K562 (cell line): ENCODE data around the gene BPTF. TPM values are rescaled to one million over a fixed set of nuclear protein-coding genes. Genes with fewer than 3 reads are reported as not detected.
"Not testable (repeated sequence)": the region's sequence is repeated elsewhere in the genome, so short reads cannot be mapped to it uniquely, and the experiment has no call there.

Source experiments
- ATAC-seq: fragments of 200-7000 bp; cut with Tn5 transposase; 3 replicates; pipeline ENCODE4 v1.9.1; 2020; ENCODE audit warnings: moderate library complexity
- BruUV-seq: library from RNA; stranded (reverse); fragments of 400-500 nt; replicated peaks from 2 replicates; lab custom pipeline; 2021; lab: Mats Ljungman, UMichigan
- CTCF ChIA-PET: fragments of 300-600 bp; formaldehyde crosslinking; extraction: SDS; loops from one replicate; lab custom pipeline; 2021; ENCODE audit warnings: low intra/inter-chr PET ratio; lab: Yijun Ruan, JAX
- POLR2A ChIA-PET: fragments of 300-600, 350-650 bp; sonication (Branson Sonifier 250); formaldehyde crosslinking; extraction: SDS; loops from one replicate; lab custom pipeline; 2021; ENCODE audit warnings: antibody characterized with exemption, inconsistent platforms; lab: Yijun Ruan, JAX
- DNase-seq, 4 experiments: peaks; one replicate each; pipeline versions ENCODE4 v3.0.0 to v3.0.0-alpha.2; 2011 to 2018; ENCODE audit warnings: low spot score in 3 of 4, mixed read lengths in 3 of 4; ENCODE audit errors: extremely low read depth in 1 of 4
- FAIRE-seq: peaks from 2 replicates; lab custom pipeline; 2011; peaks lifted over from hg19 to GRCh38; lab: Jason Lieb, UNC
- H2AFZ ChIP-seq: 2 replicates; pipeline ENCODE4 v1.6.0; 2011; ENCODE audit warnings: low read depth, low read length, control low read depth, inconsistent platforms
- H3K27ac ChIP-seq: fragments of 200-600 bp; 3 replicates; pipeline ENCODE4 v1.8.0; 2011; ENCODE audit warnings: low read depth, mild to moderate bottlenecking, control low read depth, inconsistent platforms, low read length, moderate library complexity, mixed read lengths; ENCODE audit errors: extremely low read depth
- H3K27me3 ChIP-seq, 2 experiments: fragments of 300-600 bp in 1 of 2; 2 replicates in 1 of 2; 3 replicates in 1 of 2; pipeline versions ENCODE4 v1.6.0 to v1.8.0; 2011; ENCODE audit warnings: inconsistent platforms in 2 of 2, low read length in 2 of 2, mild to moderate bottlenecking in 1 of 2, mixed read lengths in 1 of 2, moderate library complexity in 1 of 2; ENCODE audit not compliant: control insufficient read depth in 2 of 2, insufficient read depth in 2 of 2
- H3K36me3 ChIP-seq: fragments of 300-600 bp; 3 replicates; pipeline ENCODE4 v1.8.0; 2011; ENCODE audit warnings: mild to moderate bottlenecking, low read length, inconsistent platforms; ENCODE audit not compliant: control insufficient read depth, insufficient read depth
- H3K4me1 ChIP-seq, 2 experiments: fragments of 200-600 bp in 1 of 2; replicated peaks in 1 of 2; 2 replicates in 1 of 2; 3 replicates in 1 of 2; pipeline versions ENCODE4 v1.5.1 to v1.8.0; 2011; ENCODE audit warnings: inconsistent platforms in 2 of 2, low read length in 2 of 2, mild to moderate bottlenecking in 1 of 2, mixed read lengths in 1 of 2, moderate library complexity in 1 of 2; ENCODE audit not compliant: control insufficient read depth in 2 of 2, insufficient read depth in 2 of 2
- H3K4me2 ChIP-seq: 2 replicates; pipeline ENCODE4 v1.6.1; 2011; ENCODE audit warnings: low read length, control low read depth, inconsistent platforms, mixed read lengths; ENCODE audit not compliant: insufficient read depth
- H3K4me3 ChIP-seq: fragments of 200-600 bp; sonication (generic), shearing (Covaris generic); 2 replicates; pipeline ENCODE4 v1.5.1; 2016; ENCODE audit warnings: control low read depth, inconsistent platforms
- H3K79me2 ChIP-seq: fragments of 200-600 bp; 3 replicates; pipeline ENCODE4 v1.8.0; 2011; ENCODE audit warnings: low read length, inconsistent platforms; ENCODE audit not compliant: control insufficient read depth, insufficient read depth
- H3K9ac ChIP-seq, 2 experiments: 2 replicates each; pipeline versions ENCODE4 v1.6.0 to v1.6.1; 2011; ENCODE audit warnings: low read depth in 2 of 2, low read length in 2 of 2, control low read depth in 1 of 2, inconsistent platforms in 1 of 2, mild to moderate bottlenecking in 1 of 2, mixed read lengths in 1 of 2; ENCODE audit not compliant: insufficient read depth in 1 of 2
- H3K9me1 ChIP-seq: one replicate; pipeline ENCODE4 v1.6.0; 2011; ENCODE audit warnings: inconsistent platforms, mild to moderate bottlenecking, low read length, moderate library complexity; ENCODE audit not compliant: control insufficient read depth, insufficient read depth
- H3K9me3 ChIP-seq: replicated peaks from 2 replicates; pipeline ENCODE4 v1.5.1; 2011; ENCODE audit warnings: low read depth, low read length, inconsistent platforms; ENCODE audit not compliant: control insufficient read depth, insufficient read depth
- H4K20me1 ChIP-seq: replicated peaks from 2 replicates; pipeline ENCODE4 v1.6.1; 2011; ENCODE audit warnings: low read length, inconsistent platforms, mixed read lengths; ENCODE audit not compliant: control insufficient read depth, insufficient read depth
- BCOR ChIP-seq: fragments of 450-650 bp; IDR thresholded peaks from 2 replicates; pipeline ENCODE4 v1.6.1; 2016
- E4F1 ChIP-seq: fragments of 250-450 bp; sonication (Bioruptor Pico); IDR thresholded peaks from 2 replicates; pipeline ENCODE4 v1.5.0; 2021; ENCODE audit warnings: mild to moderate bottlenecking, borderline replicate concordance
- WGBS: fragments of 100-300 bp; shearing (Covaris generic); methylation state at CpG from one replicate; pipeline ENCODE4 v1.1.6; 2016; ENCODE audit warnings: low coverage, mixed read lengths; ENCODE audit not compliant: insufficient coverage; ENCODE audit errors: missing lambda C conversion rate; 5-methylcytosine and 5-hydroxymethylcytosine counted together
- in situ Hi-C: fragments of 300-500 bp; cut with MboI; formaldehyde crosslinking; loops from 4 replicates; pipeline ENCODE4 v1.15.0; 2018; ENCODE audit warnings: inconsistent platforms, mixed read lengths
- intact Hi-C: fragments of 100-400 bp; cut with micrococcal nuclease; formaldehyde crosslinking; loops from 2 replicates; pipeline ENCODE4 v1.14.2; 2022
- polyA plus RNA-seq, 8 experiments: library from polyadenylated mRNA; depleted of rRNA in 4 of 8; stranded (reverse) in 5 of 8; unstranded in 3 of 8; fragments of >200 nt; fragmentation: Nextera tagmentation in 2 of 8; fragmentation: Illumina TruSeq in 1 of 8; extraction: Ambion mirVana in 2 of 8; extraction: Trizol in 1 of 8; gene quantifications; 2 replicates each; pipeline versions ENCODE4 v1.2.1 to v1.2.3, GENCODE V29; 2011 to 2014; ENCODE audit warnings: inconsistent platforms in 1 of 8, missing spikeins in 1 of 8
- total RNA-seq, 7 experiments: library from RNA; depleted of rRNA in 6 of 7; stranded (reverse); fragments of >200 nt in 6 of 7; fragmentation: Illumina TruSeq in 2 of 7; extraction: Trizol in 2 of 7; gene quantifications; 2 replicates each; pipeline versions ENCODE4 v1.2.1 to v1.2.3, GENCODE V29; 2011 to 2021; ENCODE audit warnings: low replicate concordance in 1 of 7

Gene BPTF
- total and polyA plus RNA-seq, 9 of the 15 experiments (the other 6 are each of a cell fraction or from before 2014, with no cell fraction given), result 12.5 to 52.1 (median 26.9) TPM

- no peak for TF ChIP-seq E4F1 (CRISPR knock-in tag)
Measured at GRCh38 chr17:68020409-68020756, 195.1 kb downstream of the BPTF start (continued).

GRCh38 chr17:68020791-68021190, 195.5 kb downstream of the BPTF start:
- H3K27me3 ChIP-seq, CTCF ChIA-PET: not testable (repeated sequence)
- H3K9ac ChIP-seq, result peak overlapping the region; percentile 91 to 98

More at GRCh38 chr17:68020791-68021190, 195.5 kb downstream of the BPTF start:
- peak overlapping the region; percentile 95 for H3K4me2 ChIP-seq
- peak; percentile 41; the same call in 1 of the 2 replicates for TF ChIP-seq BCOR
- H2AFZ ChIP-seq, result peak overlapping the region; percentile 100
- DNase-seq, H4K20me1 ChIP-seq, H3K4me1 ChIP-seq, H3K79me2 ChIP-seq, H3K36me3 ChIP-seq, intact Hi-C loops, H3K9me3 ChIP-seq, in situ Hi-C loops, FAIRE-seq, H3K9me1 ChIP-seq, ATAC-seq, BruUV-seq: not testable (repeated sequence)
- peak overlapping the region; percentile 95 for H3K27ac ChIP-seq
- POLR2A ChIA-PET, result interaction anchor here (0.7 to 1.7 kb wide), 5 partner anchors 7 to 363 kb away, joined by 3 to 18 read pairs (median 8); partner anchors contain the start of gene KPNA2
- WGBS, result 78% methylated on average over 13 of the region's 13 CpGs
- peak overlapping the region; percentile 58 for H3K4me3 ChIP-seq
